Fibroblast of pulmonary artery (primary cell): ENCODE data around the gene CHST8.

ENCODE experiments used
- DNase-seq: peaks from one replicate; pipeline ENCODE4 v3.0.0-alpha.2; 2010; ENCODE audit warnings: low read depth
- H3K4me3 ChIP-seq: replicated peaks from 2 replicates; pipeline ENCODE4 v1.5.1; 2011; ENCODE audit warnings: low read depth, mild to moderate bottlenecking, control low read depth, low read length, moderate library complexity
- TF ChIP-seq, protein P1 (sequence below): IDR thresholded peaks from 2 replicates; pipeline ENCODE4 v1.5.1; 2011; ENCODE audit warnings: mild to moderate bottlenecking, control low read depth, low read length, inconsistent platforms; ENCODE audit errors: missing control alignments

The CHST8 gene

DNA sequence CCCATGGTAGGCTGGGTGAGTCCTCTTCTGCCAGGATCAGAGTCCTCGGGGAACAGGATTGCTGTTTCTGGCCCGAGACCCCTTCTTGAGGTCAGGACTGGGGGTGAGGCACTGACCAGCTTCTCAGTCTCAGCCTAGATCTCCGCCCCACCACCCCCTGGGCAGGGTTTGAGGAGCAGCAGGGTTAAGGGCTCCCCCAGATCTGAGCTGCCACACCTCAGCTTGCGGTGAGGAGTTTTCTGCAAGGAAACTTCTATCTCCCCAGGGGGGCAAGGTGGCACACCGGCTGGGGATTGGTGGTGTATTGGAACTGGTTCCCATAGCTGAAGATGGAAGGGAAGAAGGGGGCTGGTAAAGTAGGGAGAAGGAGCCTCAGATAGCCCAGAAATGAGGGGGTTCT is 19.5 kb downstream of the CHST8 start:
- TF ChIP-seq, protein P1, sequence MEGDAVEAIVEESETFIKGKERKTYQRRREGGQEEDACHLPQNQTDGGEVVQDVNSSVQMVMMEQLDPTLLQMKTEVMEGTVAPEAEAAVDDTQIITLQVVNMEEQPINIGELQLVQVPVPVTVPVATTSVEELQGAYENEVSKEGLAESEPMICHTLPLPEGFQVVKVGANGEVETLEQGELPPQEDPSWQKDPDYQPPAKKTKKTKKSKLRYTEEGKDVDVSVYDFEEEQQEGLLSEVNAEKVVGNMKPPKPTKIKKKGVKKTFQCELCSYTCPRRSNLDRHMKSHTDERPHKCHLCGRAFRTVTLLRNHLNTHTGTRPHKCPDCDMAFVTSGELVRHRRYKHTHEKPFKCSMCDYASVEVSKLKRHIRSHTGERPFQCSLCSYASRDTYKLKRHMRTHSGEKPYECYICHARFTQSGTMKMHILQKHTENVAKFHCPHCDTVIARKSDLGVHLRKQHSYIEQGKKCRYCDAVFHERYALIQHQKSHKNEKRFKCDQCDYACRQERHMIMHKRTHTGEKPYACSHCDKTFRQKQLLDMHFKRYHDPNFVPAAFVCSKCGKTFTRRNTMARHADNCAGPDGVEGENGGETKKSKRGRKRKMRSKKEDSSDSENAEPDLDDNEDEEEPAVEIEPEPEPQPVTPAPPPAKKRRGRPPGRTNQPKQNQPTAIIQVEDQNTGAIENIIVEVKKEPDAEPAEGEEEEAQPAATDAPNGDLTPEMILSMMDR: no peak
- no peak for DNase-seq

DNA sequence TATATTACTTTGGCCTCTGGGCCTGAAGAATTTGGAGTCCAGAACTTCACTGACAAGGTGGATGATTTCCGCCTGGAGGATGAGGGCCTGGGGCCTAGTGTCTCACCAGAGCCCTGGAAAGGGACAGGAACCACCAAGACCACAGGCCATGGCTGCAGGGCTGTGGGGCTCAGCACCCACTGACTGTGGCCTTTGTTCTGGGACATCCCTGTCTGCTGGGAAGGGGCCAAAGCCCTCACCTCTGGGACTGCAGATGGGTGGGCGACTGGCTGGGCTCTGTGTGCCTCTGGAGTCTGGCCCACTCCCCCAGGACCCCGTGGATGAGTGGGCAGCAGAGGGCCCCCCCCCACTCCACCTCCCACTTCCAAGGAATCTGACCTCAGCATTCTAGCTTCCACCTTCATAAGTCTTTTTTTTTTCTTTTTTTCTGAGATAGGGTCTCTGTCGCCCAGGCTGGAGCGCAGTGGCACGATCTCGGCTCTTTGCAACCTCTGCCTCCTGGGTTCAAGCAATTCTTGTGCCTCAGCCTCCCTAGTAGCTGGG is 20.3 kb downstream of the CHST8 start:
- TF ChIP-seq, protein P1: no peak
- H3K4me3 ChIP-seq: no peak overlapping the region
- DNase-seq: no peak

More for the DNA sequence above, 19.5 kb downstream of the CHST8 start:
- H3K4me3 ChIP-seq: no peak overlapping the region

DNA sequence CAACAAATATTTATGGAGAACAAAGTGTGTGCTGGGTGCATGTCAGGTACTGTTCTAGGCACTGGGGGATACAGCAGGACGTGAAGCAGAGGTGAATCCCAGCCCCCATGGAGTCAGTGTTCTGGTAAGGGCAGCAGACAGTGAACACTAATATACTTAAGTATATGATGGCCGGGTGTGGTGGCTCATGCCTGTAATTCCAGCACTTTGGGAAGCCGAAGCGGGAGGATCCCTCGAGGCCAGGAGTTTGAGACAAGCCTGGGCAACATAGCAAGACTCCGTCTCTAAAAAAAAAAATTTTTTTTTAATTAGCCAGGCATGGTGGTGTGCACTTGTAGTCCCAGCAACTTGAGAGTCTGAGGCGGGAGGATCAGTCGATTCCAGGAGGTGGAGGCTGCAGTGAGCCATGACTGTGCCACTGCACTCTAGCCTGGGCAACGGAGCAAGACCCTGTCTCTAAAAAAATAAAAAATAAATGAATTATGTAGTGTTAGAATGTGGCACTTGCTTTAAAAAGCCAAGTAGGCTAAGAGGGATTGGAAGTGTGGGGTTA is 22.6 kb downstream of the CHST8 start:
- no peak overlapping the region for H3K4me3 ChIP-seq
- TF ChIP-seq, protein P1: no peak
- no peak for DNase-seq

DNA sequence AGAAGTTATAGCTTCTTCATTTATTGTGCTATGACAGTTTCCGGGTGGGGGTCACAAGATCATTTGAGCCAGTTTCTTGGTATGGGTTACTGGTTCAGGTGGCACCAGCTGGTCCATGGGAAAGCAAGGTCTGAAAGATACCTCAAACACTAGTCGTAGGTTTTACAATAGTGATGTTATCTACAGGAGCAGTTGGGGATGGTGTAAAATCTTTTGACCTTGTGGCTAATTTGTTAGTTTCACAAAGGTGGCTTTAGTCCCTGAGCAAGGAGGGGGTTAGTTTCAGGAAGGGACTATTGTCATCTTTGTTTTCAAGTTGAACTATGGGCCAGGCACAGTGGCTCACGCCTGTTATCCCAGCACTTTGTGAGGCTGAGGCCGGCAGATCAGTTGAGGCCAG is 24.6 kb downstream of the CHST8 start:
- H3K4me3 ChIP-seq: no peak overlapping the region
- TF ChIP-seq, protein P1: no peak
- DNase-seq: no peak

DNA sequence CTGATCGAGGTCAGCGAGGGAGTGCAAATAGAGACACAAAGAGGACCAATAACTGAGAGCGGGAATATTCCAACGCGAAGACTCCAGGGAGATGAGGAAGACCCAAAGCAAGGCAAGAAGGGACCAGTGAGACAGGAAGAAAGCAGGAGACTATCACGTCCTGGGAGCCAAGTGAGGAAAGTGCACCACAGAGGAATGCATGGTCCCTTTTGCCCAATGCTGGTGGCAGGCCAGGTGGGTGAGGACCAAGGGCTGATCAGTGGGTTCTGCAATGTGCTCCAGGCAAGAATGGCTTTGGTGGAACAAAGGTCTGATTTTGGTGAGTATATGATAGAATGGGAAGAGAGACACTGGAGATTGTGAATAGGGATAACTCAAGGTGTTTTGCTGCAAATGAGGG is 25.4 kb downstream of the CHST8 start:
- DNase-seq: no peak
- no peak overlapping the region for H3K4me3 ChIP-seq
- TF ChIP-seq, protein P1: no peak

DNA sequence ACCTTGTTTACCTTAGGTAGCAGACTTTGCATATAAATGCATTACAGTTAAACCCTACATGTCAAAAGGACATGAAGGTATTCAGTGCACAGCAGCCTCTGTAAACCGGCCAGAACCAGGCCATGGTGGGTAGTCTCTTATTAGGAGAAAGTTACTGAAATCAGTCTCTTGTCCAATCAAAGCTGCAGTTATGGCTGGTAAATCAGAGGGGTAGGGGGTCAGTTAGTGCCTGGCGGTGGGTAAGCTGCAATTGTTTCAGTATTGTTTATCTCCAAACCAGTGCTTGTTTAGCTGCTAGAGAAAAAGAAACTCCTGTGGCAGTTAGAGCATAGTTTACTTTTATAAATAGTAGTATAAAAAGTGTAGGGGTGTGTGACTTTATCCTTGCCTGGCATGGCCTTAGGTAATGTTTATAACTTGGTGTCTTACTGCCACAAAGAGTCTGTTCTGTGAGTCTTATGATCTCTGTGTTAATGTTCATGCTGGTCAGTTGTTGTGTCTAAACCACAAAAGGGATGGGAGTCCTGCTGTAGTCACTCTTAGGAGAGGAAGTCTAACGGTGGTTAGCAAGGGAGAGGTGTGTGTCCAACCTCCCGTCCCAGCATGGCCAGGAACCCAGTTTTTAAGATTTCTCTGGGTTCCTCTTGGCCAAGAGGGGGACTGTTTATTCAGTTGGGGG is 28.0 kb downstream of the CHST8 start:
- TF ChIP-seq, protein P1: no peak
- DNase-seq: no peak
- H3K4me3 ChIP-seq: no peak overlapping the region
